Neural progenitor cell (in vitro differentiated cells): ENCODE results near the gene NUP214. TPM values are rescaled to one million over a fixed set of nuclear protein-coding genes. Genes with fewer than 3 reads are reported as not detected.

Source experiments
- DNase-seq: peaks from one replicate; pipeline ENCODE4 v3.0.0-alpha.2; 2016; ENCODE audit warnings: low spot score
- H2AFZ ChIP-seq: fragments of 200-600 bp; sonication (generic); replicated peaks from 2 replicates; pipeline ENCODE4 v1.6.1; 2016; ENCODE audit warnings: antibody characterized with exemption
- H3F3A ChIP-seq: fragments of 200-600 bp; sonication (generic); 2 replicates; pipeline ENCODE4 v1.6.1; 2016; ENCODE audit warnings: antibody characterized with exemption, low read depth
- H3K27ac ChIP-seq: fragments of 200-600 bp; sonication (generic); 2 replicates; pipeline ENCODE4 v1.5.1; 2016; ENCODE audit warnings: mild to moderate bottlenecking
- H3K27me3 ChIP-seq: fragments of 200-600 bp; sonication (generic); 2 replicates; pipeline ENCODE4 v1.6.1; 2016; ENCODE audit warnings: mild to moderate bottlenecking, moderate library complexity
- H3K36me3 ChIP-seq: fragments of 200-600 bp; sonication (generic); 2 replicates; pipeline ENCODE4 v1.5.1; 2016
- H3K4me1 ChIP-seq: fragments of 200-600 bp; sonication (generic); 2 replicates; pipeline ENCODE4 v1.6.1; 2016; ENCODE audit warnings: mixed run types
- H3K4me2 ChIP-seq: fragments of 200-600 bp; sonication (generic); 2 replicates; pipeline ENCODE4 v1.6.1; 2016
- H3K4me3 ChIP-seq: fragments of 200-600 bp; sonication (generic); 2 replicates; pipeline ENCODE4 v1.5.1; 2016
- H3K79me2 ChIP-seq: fragments of 200-600 bp; sonication (generic); 2 replicates; pipeline ENCODE4 v1.6.1; 2016; ENCODE audit warnings: low read depth
- H3K9ac ChIP-seq: fragments of 200-600 bp; sonication (generic); 2 replicates; pipeline ENCODE4 v1.6.1; 2016
- H3K9me3 ChIP-seq: fragments of 200-600 bp; sonication (generic); 2 replicates; pipeline ENCODE4 v1.5.1; 2016; ENCODE audit warnings: low read depth
- H4K20me1 ChIP-seq: fragments of 200-600 bp; sonication (generic); 2 replicates; pipeline ENCODE4 v1.6.1; 2016; ENCODE audit warnings: low read depth
- H3K27ac Mint-ChIP-seq: 3 replicates; pipeline ENCODE4 v1.8.0; 2021; ENCODE audit warnings: mixed read lengths
- H3K27me3 Mint-ChIP-seq: 2 replicates; pipeline ENCODE4 v1.8.0; 2022; ENCODE audit warnings: low read depth, mild to moderate bottlenecking, inconsistent platforms, moderate library complexity, mixed read lengths; ENCODE audit not compliant: insufficient read depth
- H3K36me3 Mint-ChIP-seq: 3 replicates; pipeline ENCODE4 v1.8.0; 2021; ENCODE audit warnings: mixed read lengths
- H3K4me1 Mint-ChIP-seq: 3 replicates; pipeline ENCODE4 v1.8.0; 2021; ENCODE audit warnings: mixed read lengths
- H3K4me3 Mint-ChIP-seq: 3 replicates; pipeline ENCODE4 v1.8.0; 2021; ENCODE audit warnings: mild to moderate bottlenecking, moderate library complexity, mixed read lengths
- H3K9me3 Mint-ChIP-seq: 3 replicates; pipeline ENCODE4 v1.8.0; 2020; ENCODE audit warnings: mixed read lengths
- CTCF ChIP-seq: fragments of 200-600 bp; sonication (generic); IDR thresholded peaks from 2 replicates; pipeline ENCODE4 v1.5.1; 2017; ENCODE audit warnings: antibody characterized with exemption, mild to moderate bottlenecking
- EZH2 ChIP-seq: fragments of 200-600 bp; sonication (generic); IDR thresholded peaks from 2 replicates; pipeline ENCODE4 v1.6.1; 2017; ENCODE audit warnings: antibody characterized with exemption, mild to moderate bottlenecking, moderate library complexity
- EZH2phosphoT487 ChIP-seq: fragments of 200-600 bp; sonication (generic); IDR thresholded peaks from 2 replicates; pipeline ENCODE4 v1.6.1; 2017; ENCODE audit warnings: antibody characterized with exemption
- total RNA-seq: library from RNA; depleted of rRNA; stranded (reverse); fragments of >200 nt; gene quantifications from 2 replicates; pipeline ENCODE4 v1.2.3, GENCODE V29; 2015; ENCODE audit warnings: low replicate concordance

Gene NUP214
- total RNA-seq, 1 donor from 2014 or later: 37.6 TPM

- peaks cover 37% of the 10 kb centered on the region for H3K27me3 ChIP-seq
- no peak for TF ChIP-seq EZH2
- TF ChIP-seq CTCF: no peak
- TF ChIP-seq EZH2phosphoT487: no peak
- no peak overlapping the region for H3K9ac ChIP-seq
- Mint-ChIP-seq H3K4me1 (peaks cover 23% of the 10 kb centered on the region), H3K27ac (no peak overlapping the region), H3K4me3 (peak overlapping the region; percentile 48), H3K27me3 (peaks cover 20% of the 10 kb centered on the region), H3K36me3 (no peaks in the 10 kb centered on the region), H3K9me3 (no peaks in the 10 kb centered on the region)
- H3K4me2 ChIP-seq: peak overlapping the region; percentile 2
- H3K79me2 ChIP-seq: no peaks in the 10 kb centered on the region
- DNase-seq: no peak
- H3K27ac ChIP-seq: no peak overlapping the region
- no peaks in the 10 kb centered on the region for H3K9me3 ChIP-seq
- no peaks in the 10 kb centered on the region for H3K36me3 ChIP-seq
- peaks cover 17% of the 10 kb centered on the region for H3F3A ChIP-seq
- H2AFZ ChIP-seq: no peak overlapping the region
- H3K4me3 ChIP-seq: no peak overlapping the region
- peaks cover 12% of the 10 kb centered on the region for H4K20me1 ChIP-seq
- peaks cover 23% of the 10 kb centered on the region for H3K4me1 ChIP-seq
Observed at GRCh38 chr9:131273856-131274673, 148.7 kb downstream of the NUP214 start.

- H3K27ac ChIP-seq: no peak overlapping the region
- Mint-ChIP-seq H3K9me3 (no peaks in the 10 kb centered on the region), H3K27me3 (peaks cover 20% of the 10 kb centered on the region), H3K27ac (no peak overlapping the region), H3K4me1 (peaks cover 21% of the 10 kb centered on the region), H3K4me3 (no peak overlapping the region), H3K36me3 (no peaks in the 10 kb centered on the region)
- H3K9me3 ChIP-seq: no peaks in the 10 kb centered on the region
- H4K20me1 ChIP-seq: peaks cover 12% of the 10 kb centered on the region
- H3K27me3 ChIP-seq: peaks cover 37% of the 10 kb centered on the region
- DNase-seq: no peak
- no peak overlapping the region for H3K9ac ChIP-seq
- no peaks in the 10 kb centered on the region for H3K36me3 ChIP-seq
- peaks cover 23% of the 10 kb centered on the region for H3K4me1 ChIP-seq
- no peak overlapping the region for H3K4me3 ChIP-seq
- peaks cover 17% of the 10 kb centered on the region for H3F3A ChIP-seq
- H3K79me2 ChIP-seq: no peaks in the 10 kb centered on the region
- no peak for TF ChIP-seq EZH2phosphoT487
- no peak for TF ChIP-seq EZH2
- no peak for TF ChIP-seq CTCF
- H3K4me2 ChIP-seq: peak overlapping the region; percentile 2
- no peak overlapping the region for H2AFZ ChIP-seq
Observed at GRCh38 chr9:131274674-131275331, 149.4 kb downstream of the NUP214 start.

- H3K27me3 Mint-ChIP-seq: peaks cover 20% of the 10 kb centered on the region
- Histone ChIP-seq H3K79me2 (no peaks in the 10 kb centered on the region), H3K9ac (no peak overlapping the region), H3K36me3 (no peaks in the 10 kb centered on the region), H3K27ac (no peak overlapping the region), H3K27me3 (peaks cover 41% of the 10 kb centered on the region), H3K4me3 (no peak overlapping the region), H2AFZ (no peak overlapping the region), H3K9me3 (no peaks in the 10 kb centered on the region), H4K20me1 (peaks cover 12% of the 10 kb centered on the region), H3F3A (peaks cover 17% of the 10 kb centered on the region), H3K4me2 (no peak overlapping the region), H3K4me1 (peaks cover 20% of the 10 kb centered on the region)
- TF ChIP-seq EZH2phosphoT487: no peak
- TF ChIP-seq EZH2: no peak
- TF ChIP-seq CTCF: peak; percentile 51
- no peaks in the 10 kb centered on the region for H3K36me3 Mint-ChIP-seq
- peaks cover 18% of the 10 kb centered on the region for H3K4me1 Mint-ChIP-seq
- peak overlapping the region; percentile 79 for H3K4me3 Mint-ChIP-seq
- no peak overlapping the region for H3K27ac Mint-ChIP-seq
- peak; percentile 76 for DNase-seq
- no peaks in the 10 kb centered on the region for H3K9me3 Mint-ChIP-seq
Observed at GRCh38 chr9:131275332-131276093, 150.1 kb downstream of the NUP214 start.
